Measurements from ENCODE around the gene WDR26. TPM values are rescaled to one million over a fixed set of nuclear protein-coding genes. Genes with fewer than 3 reads are reported as not detected.

The WDR26 gene
- total and polyA plus RNA-seq, 9 of the 15 experiments (the other 6 are each of a cell fraction or from before 2014, with no cell fraction given), result 11.5 to 66.0 (median 39.8) TPM

GRCh38 chr1:224357626-224358124, 76.9 kb downstream of the WDR26 start (continued):
- TF ChIP-seq AFF4 (CRISPR knock-in tag; IDR thresholded peaks at IDR 0.05) (no peak), CLOCK (CRISPR knock-in tag; IDR thresholded peaks at IDR 0.05; ENCODE audit: borderline replicate concordance) (no peak), ZC3H11A (IDR thresholded peaks at IDR 0.05; ENCODE audit: low read depth, low read length) (no peak), NR2F6 (CRISPR knock-in tag; IDR thresholded peaks at IDR 0.05) (no peak), NR2C2 (CRISPR knock-in tag; IDR thresholded peaks at IDR 0.05) (no peak), NR2C2 (tag; IDR thresholded peaks at IDR 0.05) (no peak), DDX20 (tag; IDR thresholded peaks at IDR 0.05; ENCODE audit: low read depth) (no peak), MTA3 (IDR thresholded peaks at IDR 0.05; ENCODE audit: borderline replicate concordance) (no peak), TAF9B (IDR thresholded peaks at IDR 0.05; ENCODE audit: partially characterized antibody) (no peak), MTA2 (IDR thresholded peaks at IDR 0.05; ENCODE audit: low read depth) (no peak), ZNF655 (CRISPR knock-in tag; IDR thresholded peaks at IDR 0.05) (no peak)
- TF ChIP-seq, protein P1, sequence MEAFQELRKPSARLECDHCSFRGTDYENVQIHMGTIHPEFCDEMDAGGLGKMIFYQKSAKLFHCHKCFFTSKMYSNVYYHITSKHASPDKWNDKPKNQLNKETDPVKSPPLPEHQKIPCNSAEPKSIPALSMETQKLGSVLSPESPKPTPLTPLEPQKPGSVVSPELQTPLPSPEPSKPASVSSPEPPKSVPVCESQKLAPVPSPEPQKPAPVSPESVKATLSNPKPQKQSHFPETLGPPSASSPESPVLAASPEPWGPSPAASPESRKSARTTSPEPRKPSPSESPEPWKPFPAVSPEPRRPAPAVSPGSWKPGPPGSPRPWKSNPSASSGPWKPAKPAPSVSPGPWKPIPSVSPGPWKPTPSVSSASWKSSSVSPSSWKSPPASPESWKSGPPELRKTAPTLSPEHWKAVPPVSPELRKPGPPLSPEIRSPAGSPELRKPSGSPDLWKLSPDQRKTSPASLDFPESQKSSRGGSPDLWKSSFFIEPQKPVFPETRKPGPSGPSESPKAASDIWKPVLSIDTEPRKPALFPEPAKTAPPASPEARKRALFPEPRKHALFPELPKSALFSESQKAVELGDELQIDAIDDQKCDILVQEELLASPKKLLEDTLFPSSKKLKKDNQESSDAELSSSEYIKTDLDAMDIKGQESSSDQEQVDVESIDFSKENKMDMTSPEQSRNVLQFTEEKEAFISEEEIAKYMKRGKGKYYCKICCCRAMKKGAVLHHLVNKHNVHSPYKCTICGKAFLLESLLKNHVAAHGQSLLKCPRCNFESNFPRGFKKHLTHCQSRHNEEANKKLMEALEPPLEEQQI (IDR thresholded peaks at IDR 0.05), result no peak
- TF ChIP-seq, protein P2, sequence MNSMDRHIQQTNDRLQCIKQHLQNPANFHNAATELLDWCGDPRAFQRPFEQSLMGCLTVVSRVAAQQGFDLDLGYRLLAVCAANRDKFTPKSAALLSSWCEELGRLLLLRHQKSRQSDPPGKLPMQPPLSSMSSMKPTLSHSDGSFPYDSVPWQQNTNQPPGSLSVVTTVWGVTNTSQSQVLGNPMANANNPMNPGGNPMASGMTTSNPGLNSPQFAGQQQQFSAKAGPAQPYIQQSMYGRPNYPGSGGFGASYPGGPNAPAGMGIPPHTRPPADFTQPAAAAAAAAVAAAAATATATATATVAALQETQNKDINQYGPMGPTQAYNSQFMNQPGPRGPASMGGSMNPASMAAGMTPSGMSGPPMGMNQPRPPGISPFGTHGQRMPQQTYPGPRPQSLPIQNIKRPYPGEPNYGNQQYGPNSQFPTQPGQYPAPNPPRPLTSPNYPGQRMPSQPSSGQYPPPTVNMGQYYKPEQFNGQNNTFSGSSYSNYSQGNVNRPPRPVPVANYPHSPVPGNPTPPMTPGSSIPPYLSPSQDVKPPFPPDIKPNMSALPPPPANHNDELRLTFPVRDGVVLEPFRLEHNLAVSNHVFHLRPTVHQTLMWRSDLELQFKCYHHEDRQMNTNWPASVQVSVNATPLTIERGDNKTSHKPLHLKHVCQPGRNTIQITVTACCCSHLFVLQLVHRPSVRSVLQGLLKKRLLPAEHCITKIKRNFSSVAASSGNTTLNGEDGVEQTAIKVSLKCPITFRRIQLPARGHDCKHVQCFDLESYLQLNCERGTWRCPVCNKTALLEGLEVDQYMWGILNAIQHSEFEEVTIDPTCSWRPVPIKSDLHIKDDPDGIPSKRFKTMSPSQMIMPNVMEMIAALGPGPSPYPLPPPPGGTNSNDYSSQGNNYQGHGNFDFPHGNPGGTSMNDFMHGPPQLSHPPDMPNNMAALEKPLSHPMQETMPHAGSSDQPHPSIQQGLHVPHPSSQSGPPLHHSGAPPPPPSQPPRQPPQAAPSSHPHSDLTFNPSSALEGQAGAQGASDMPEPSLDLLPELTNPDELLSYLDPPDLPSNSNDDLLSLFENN (IDR thresholded peaks at IDR 0.05; ENCODE audit: low read depth in 2 of 2, low read length in 2 of 2), result no peak

All from K562 (cell line).